ENCODE data around the gene EML6.

Gene EML6

DNA sequence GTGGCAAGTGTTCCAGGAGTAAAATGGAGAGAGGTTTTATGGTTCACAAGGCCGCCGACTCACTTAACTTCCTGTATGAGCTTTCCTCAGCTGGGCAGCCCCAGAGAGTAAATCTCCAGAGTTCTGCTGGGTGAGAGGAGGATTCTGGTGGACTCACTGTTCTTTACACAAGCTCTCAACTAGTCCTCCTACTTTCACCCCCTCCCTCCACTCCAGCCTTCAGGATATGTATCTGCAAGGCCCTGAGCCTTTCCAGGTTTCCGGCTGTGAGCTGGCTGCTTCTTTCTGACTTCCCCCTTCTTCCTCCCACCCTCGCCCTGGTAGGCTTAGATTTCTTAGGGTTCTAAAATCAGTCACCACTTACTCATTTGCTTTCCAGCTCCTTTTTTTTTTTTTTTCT, 34.0 kb downstream of the EML6 start:
- Mint-ChIP-seq H3K27ac (no peak overlapping the region), H3K27me3 (no peaks in the 10 kb centered on the region), H3K4me1 (ENCODE audit: low read depth) (peaks cover 15% of the 10 kb centered on the region), H3K36me3 (ENCODE audit: low read depth) (no peaks in the 10 kb centered on the region), H3K4me3 (no peak overlapping the region), H3K9me3 (no peaks in the 10 kb centered on the region)
- DNase-seq = no peak

DNA sequence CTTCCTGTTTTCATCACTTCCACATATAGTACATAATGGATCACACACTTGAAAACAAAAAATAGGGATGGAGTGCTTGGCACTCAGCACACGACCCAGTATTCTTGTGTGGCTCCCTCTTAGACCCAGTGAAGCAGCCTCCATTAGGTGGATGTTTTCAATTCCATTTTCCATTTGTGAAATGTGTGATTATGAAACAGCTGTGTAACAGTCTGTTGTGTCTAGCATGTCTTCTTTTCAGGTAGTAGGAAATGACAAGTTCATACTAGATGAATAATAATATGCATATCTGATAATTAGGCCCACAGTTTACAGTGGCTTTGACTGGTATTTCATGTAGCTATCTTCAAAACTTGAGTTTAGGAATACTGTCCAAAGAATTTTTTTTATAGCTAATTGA, 35.5 kb downstream of the EML6 start:
- Mint-ChIP-seq H3K36me3 (ENCODE audit: low read depth) (no peaks in the 10 kb centered on the region), H3K27ac (no peak overlapping the region), H3K4me3 (no peak overlapping the region), H3K27me3 (no peaks in the 10 kb centered on the region), H3K4me1 (ENCODE audit: low read depth) (peaks cover 15% of the 10 kb centered on the region), H3K9me3 (no peaks in the 10 kb centered on the region)
- no peak for DNase-seq

DNA sequence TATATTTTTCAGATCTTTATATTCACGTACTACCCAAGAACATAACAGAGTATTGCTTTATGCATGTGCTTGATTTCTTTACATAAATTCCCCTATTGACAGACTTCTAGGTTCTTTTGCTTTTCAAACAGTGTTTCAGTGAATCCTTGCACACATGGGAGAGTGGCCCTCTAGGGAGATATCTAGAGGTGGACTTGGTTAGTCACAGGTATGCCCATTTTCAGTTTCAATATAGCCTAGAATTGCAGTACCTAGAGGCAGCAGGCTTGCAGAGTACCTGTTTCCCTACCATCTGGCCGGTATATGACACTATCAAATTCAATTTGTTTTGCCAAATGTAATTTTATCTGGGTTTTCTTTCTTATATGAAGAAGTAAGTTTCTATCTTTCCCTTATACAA, 36.8 kb downstream of the EML6 start:
- H3K4me3 Mint-ChIP-seq = no peak overlapping the region
- no peaks in the 10 kb centered on the region for H3K27me3 Mint-ChIP-seq
- no peak overlapping the region for H3K27ac Mint-ChIP-seq
- DNase-seq = no peak
- H3K4me1 Mint-ChIP-seq (ENCODE audit: low read depth) = peaks cover 15% of the 10 kb centered on the region
- no peaks in the 10 kb centered on the region for H3K36me3 Mint-ChIP-seq (ENCODE audit: low read depth)
- H3K9me3 Mint-ChIP-seq = no peaks in the 10 kb centered on the region

DNA sequence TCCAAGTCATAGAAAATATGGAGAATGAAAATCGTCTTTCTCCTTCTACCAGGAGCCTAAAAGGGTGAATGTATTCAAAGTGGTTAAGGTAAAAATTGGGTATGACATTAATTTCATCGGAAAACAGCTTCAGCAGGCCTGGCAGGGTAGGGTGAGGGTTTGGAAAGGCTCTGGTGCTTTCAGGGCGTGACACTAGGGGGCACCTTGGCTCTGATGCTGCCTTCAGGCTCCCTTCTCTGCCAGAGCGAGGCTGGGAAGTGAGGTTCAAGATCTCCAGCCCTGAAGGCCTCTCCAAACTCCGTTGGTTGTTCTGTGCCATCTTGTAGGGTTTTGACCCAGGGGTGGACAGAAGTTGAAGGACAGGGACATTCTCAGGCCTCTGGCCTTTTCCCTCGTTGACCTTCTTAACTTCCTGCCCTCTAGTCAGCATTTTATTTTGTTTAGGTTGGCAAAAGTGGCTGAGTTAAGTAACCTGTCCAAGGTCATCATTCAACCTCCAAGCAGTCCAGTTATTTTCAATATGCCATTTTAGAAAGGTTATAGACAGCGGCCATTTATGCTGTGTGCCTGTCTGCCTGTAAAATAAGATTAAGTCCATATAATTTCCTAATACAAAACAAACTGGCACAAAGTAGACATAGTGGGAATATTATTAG, 40.3 kb downstream of the EML6 start:
- Mint-ChIP-seq H3K4me3 (no peak overlapping the region), H3K36me3 (ENCODE audit: low read depth) (no peaks in the 10 kb centered on the region), H3K27ac (no peak overlapping the region), H3K9me3 (no peaks in the 10 kb centered on the region), H3K4me1 (ENCODE audit: low read depth) (peaks cover 13% of the 10 kb centered on the region), H3K27me3 (no peaks in the 10 kb centered on the region)
- DNase-seq = no peak

DNA sequence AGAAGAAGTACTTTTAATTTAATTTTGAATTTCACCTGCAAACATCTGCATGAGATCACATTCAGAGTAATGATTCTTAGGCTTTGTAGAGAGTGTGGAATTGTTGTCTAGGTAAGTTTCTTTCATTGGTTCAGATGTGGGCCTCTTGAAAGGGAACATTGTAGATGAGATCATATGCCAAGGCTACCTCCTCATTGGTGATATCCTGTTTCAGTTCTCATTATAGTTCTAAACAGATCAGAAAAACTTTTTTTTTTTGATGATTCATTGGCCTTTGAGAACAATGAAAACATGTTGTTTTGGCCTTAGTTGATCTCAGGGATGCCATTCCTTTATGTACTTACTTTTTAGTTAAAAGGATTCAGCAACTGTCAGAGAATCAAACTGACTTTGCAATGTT, 44.5 kb downstream of the EML6 start:
- Mint-ChIP-seq H3K27ac (peak overlapping the region; percentile 51), H3K36me3 (ENCODE audit: low read depth) (no peaks in the 10 kb centered on the region), H3K27me3 (no peaks in the 10 kb centered on the region), H3K4me3 (no peak overlapping the region), H3K9me3 (no peaks in the 10 kb centered on the region), H3K4me1 (ENCODE audit: low read depth) (peaks cover 18% of the 10 kb centered on the region)
- DNase-seq = no peak

DNA sequence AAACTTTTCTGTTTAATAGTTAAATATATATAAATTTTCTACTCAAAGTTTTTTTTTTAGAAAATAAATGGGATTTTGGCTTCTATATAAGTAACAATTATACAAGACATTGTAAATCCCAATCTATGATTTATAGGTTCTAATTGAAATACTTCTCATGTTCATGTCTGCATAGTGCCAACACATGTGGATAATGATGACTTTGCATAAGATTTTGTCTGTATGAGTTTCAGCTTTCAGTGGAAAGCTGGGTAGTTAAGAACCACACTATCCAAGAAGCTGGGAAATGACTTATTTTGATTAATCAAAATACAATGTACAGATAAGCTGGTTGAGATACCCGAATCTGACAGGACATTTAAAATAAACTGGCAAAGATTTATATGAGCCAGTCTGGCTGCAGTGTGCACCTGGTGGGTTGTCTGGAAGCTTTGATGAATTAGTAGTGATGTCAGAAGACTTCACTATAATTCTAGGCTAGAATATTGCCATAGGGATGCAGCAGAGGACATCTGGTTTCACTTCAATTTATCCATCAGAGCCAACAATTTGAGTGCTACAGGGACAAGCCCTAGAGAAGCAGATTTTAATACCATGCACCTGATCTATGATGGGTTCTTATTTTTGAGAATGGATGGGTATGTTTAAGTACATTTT, 45.4 kb downstream of the EML6 start:
- Mint-ChIP-seq H3K9me3 (no peaks in the 10 kb centered on the region), H3K36me3 (ENCODE audit: low read depth) (no peaks in the 10 kb centered on the region), H3K27me3 (no peaks in the 10 kb centered on the region), H3K4me1 (ENCODE audit: low read depth) (peaks cover 18% of the 10 kb centered on the region), H3K27ac (no peak overlapping the region), H3K4me3 (no peak overlapping the region)
- no peak for DNase-seq

DNA sequence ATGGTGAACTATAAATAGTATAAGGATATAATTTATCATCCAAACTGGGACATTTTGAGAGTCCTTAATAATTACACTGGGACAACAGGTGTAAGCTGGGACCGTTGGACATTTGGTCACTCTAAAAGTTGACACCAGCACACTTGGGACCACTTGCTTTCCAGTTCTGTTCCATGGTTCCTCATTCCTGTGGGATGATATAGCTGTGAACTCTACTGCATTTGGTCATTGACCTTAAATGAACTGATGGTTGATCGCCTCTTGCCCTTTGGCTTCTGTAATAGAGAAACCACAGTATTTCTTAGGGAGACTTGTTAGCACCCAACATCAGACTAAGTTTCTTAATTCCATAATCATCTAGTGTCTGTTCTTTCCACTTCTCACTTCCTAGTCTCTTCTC, 46.7 kb downstream of the EML6 start:
- Mint-ChIP-seq H3K9me3 (no peaks in the 10 kb centered on the region), H3K4me3 (no peak overlapping the region), H3K36me3 (ENCODE audit: low read depth) (no peaks in the 10 kb centered on the region), H3K4me1 (ENCODE audit: low read depth) (peaks cover 18% of the 10 kb centered on the region), H3K27me3 (no peaks in the 10 kb centered on the region), H3K27ac (no peak overlapping the region)
- DNase-seq = no peak

DNA sequence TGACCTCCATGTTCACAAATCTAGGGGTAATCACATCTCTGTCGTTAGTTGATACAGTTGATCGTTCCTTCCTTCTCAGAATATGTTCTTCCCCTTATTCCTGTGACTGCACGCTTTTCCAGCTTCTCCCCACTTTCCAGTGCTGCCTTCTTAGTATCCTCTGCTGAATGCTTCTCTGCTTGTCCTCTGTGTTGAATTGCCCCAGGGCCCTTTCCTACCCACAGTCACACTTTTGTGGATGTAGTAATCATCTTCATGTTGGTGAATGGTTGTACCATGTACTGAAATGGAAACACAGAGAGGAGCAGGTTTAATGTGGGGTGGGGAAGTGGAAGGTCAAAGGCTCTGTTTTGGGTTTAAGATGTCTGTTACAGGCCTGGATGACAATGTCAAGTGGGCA, 47.2 kb downstream of the EML6 start:
- H3K36me3 Mint-ChIP-seq (ENCODE audit: low read depth) = no peaks in the 10 kb centered on the region
- no peak overlapping the region for H3K27ac Mint-ChIP-seq
- H3K27me3 Mint-ChIP-seq = no peaks in the 10 kb centered on the region
- peaks cover 18% of the 10 kb centered on the region for H3K4me1 Mint-ChIP-seq (ENCODE audit: low read depth)
- no peaks in the 10 kb centered on the region for H3K9me3 Mint-ChIP-seq
- no peak for DNase-seq
- no peak overlapping the region for H3K4me3 Mint-ChIP-seq

DNA sequence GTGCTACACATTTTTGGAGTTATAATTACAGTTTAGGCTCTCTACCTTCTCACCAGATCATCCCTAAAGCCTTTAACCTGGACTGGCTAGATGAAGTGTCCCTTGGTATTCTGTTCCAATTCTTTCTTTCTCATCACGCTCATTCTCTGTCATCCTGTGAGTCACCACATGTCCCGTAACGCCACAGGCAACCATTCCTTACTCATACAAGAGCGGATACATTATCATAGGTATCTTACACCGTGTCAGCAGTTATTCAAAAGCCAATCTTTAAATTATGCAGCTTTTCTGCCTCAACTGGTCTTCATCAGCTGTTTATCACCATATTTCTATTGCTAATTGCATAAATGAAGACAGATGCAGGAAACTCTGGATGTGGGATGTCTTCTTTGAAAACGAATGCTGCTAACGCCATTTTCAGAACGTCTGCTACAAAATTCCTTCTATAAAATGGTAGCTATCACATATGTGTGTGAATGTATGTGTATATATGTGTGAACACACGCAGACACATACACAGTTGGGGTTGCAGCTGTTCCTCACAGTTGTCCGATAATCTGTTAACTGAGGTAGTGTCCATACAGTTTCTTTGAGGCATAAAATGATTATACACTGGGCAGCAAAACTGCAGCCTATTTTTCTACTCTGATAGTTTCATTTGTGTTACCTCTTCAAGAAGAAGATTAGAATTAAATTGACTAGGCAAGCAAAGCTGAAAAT, 47.9 kb downstream of the EML6 start:
- no peak for DNase-seq
- H3K4me3 Mint-ChIP-seq = no peak overlapping the region
- H3K27me3 Mint-ChIP-seq = no peaks in the 10 kb centered on the region
- peaks cover 18% of the 10 kb centered on the region for H3K4me1 Mint-ChIP-seq (ENCODE audit: low read depth)
- H3K9me3 Mint-ChIP-seq = peaks cover 4% of the 10 kb centered on the region
- H3K36me3 Mint-ChIP-seq (ENCODE audit: low read depth) = peaks cover 1% of the 10 kb centered on the region
- no peak overlapping the region for H3K27ac Mint-ChIP-seq

DNA sequence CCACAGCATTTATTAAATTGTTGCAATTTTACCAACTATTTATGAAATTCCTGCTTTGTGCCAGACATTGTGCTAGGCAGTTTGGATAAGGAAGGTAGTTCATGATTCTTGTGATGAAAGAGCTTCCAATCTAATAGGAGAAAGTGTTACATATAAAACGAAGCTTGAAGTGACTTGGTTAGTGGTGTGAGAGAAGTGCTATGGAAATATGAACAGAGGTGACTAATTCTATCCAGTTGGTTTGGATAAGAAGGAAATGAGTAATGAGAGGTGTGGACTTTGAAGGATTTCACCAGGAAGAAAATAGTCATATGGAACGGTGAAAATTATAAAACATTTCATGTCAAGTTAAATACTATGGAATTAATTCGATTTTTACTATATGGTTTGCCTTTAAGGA, 48.6 kb downstream of the EML6 start:
- H3K27ac Mint-ChIP-seq = no peak overlapping the region
- no peaks in the 10 kb centered on the region for H3K27me3 Mint-ChIP-seq
- no peak overlapping the region for H3K4me3 Mint-ChIP-seq
- no peak for DNase-seq
- peaks cover 16% of the 10 kb centered on the region for H3K4me1 Mint-ChIP-seq (ENCODE audit: low read depth)
- peaks cover 1% of the 10 kb centered on the region for H3K36me3 Mint-ChIP-seq (ENCODE audit: low read depth)
- H3K9me3 Mint-ChIP-seq = peaks cover 4% of the 10 kb centered on the region

DNA sequence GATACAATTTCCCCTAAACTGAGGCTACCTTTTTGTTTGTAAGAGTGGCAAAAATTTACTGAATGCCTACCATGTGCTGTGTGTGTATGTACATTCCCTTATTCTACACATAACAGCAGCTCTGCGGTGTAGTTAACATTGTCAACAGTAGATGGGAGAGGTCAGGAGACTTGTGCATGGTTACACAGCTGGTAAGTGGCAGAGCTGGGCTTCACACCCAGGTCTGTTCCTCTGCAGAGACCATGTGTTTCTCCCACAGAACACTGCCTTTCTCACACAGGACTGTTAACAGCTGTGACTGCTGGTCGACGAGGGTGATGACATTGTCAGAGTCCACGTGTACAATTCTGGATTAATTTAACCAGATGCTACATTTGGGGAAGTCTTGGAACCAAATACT, 49.1 kb downstream of the EML6 start:
- Mint-ChIP-seq H3K4me3 (no peak overlapping the region), H3K27me3 (no peaks in the 10 kb centered on the region), H3K27ac (no peak overlapping the region), H3K9me3 (peaks cover 4% of the 10 kb centered on the region), H3K36me3 (ENCODE audit: low read depth) (peaks cover 1% of the 10 kb centered on the region), H3K4me1 (ENCODE audit: low read depth) (peaks cover 15% of the 10 kb centered on the region)
- no peak for DNase-seq

DNA sequence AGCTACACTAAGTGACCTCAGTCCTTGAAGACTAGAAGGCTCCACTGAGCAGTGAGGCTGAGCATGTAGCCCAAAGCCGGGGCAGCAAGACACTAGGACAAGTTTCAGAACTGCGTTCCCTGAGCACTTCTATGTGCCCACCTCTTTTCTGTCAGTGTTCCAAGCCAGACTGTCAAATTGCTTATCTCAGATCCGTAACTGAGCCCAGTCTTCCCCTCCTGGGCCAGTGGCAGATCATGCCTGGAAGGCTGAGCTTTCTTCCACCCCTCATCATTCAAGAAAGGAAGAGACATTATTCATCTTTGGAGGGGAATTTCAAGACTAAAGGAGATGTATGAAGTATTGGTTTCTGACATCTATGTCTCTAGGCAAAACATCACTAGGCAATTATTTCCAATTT, 49.8 kb downstream of the EML6 start:
- Mint-ChIP-seq H3K4me1 (ENCODE audit: low read depth) (peaks cover 8% of the 10 kb centered on the region), H3K27ac (no peak overlapping the region), H3K9me3 (peaks cover 4% of the 10 kb centered on the region), H3K27me3 (no peaks in the 10 kb centered on the region), H3K4me3 (no peak overlapping the region), H3K36me3 (ENCODE audit: low read depth) (peaks cover 1% of the 10 kb centered on the region)
- no peak for DNase-seq

DNA sequence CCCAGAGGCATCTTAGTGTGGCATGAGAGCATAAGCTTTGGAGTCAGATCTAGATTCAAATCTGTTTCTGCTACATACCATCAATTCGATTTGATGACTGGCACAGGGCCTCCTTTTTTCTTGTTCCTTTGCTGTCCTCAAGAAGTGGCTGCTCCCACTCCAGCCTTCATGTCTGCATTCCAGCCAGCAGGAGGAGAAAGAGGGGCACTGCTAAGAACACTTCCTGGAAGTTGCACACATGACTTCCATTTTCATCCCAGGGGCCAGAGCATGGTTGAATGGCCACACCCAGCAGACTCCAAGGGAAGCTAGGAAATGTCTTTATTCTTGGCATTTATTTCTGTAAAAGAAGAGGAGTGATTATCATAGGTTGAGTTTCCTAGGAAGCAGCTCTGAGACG, 50.4 kb downstream of the EML6 start:
- Mint-ChIP-seq H3K4me3 (no peak overlapping the region), H3K4me1 (ENCODE audit: low read depth) (peaks cover 5% of the 10 kb centered on the region), H3K9me3 (peaks cover 4% of the 10 kb centered on the region), H3K36me3 (ENCODE audit: low read depth) (peaks cover 1% of the 10 kb centered on the region), H3K27ac (no peak overlapping the region), H3K27me3 (no peaks in the 10 kb centered on the region)
- DNase-seq = no peak

DNA sequence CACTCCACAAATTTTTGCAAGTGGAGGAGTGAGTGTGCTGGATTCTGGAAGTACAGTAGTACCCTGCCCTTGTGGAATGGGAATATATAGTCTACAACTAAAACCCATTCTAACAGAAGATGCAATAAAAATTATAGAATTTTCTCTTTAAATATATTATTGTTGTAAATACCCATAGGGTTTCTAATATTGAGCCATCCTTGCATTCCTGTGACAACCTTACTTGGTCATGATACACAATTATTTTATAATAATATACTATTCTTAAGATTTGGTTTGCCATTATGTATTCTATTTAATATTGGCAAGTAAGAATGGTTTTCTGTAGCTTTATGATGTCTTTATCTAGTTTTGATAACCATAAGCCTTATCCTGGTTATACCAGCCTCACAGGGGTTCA, 52.2 kb downstream of the EML6 start:
- peaks cover 4% of the 10 kb centered on the region for H3K9me3 Mint-ChIP-seq
- peaks cover 5% of the 10 kb centered on the region for H3K4me1 Mint-ChIP-seq (ENCODE audit: low read depth)

DNA sequence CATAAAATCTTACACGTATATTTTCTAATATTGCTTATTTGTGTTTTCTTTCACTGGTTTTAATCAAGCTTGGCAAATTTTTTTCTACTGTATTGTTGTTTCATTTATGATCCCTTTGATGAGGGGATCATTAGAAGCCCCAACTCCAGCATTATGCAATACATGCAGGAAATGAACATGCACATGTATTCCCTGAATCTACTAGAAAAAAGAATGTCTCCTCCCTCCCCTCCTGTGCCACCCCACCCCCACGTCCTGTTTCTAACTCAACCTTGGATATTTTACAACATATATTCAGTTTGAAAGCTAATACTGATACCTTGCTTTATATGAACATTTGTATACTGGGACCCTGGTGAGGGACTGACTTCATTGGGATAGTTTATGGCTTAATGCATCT, 53.0 kb downstream of the EML6 start:
- Mint-ChIP-seq H3K4me3 (no peak overlapping the region), H3K27me3 (no peaks in the 10 kb centered on the region), H3K4me1 (ENCODE audit: low read depth) (peaks cover 5% of the 10 kb centered on the region), H3K27ac (no peak overlapping the region), H3K36me3 (ENCODE audit: low read depth) (peaks cover 1% of the 10 kb centered on the region), H3K9me3 (peaks cover 4% of the 10 kb centered on the region)
- DNase-seq = no peak

More for the DNA sequence above, 52.2 kb downstream of the EML6 start:
- Mint-ChIP-seq H3K27me3 (no peaks in the 10 kb centered on the region), H3K36me3 (ENCODE audit: low read depth) (peaks cover 1% of the 10 kb centered on the region), H3K4me3 (no peak overlapping the region), H3K27ac (no peak overlapping the region)
- no peak for DNase-seq
